Kidney (tissue), 14 donors: ENCODE measurements around the gene SRPK2. TPM values are rescaled to one million over a fixed set of nuclear protein-coding genes. Genes with fewer than 3 reads are reported as not detected.

Source experiments
- DNase-seq, 5 donors: peaks; one replicate each; pipeline ENCODE4 v3.0.0-alpha.2; 2013 to 2020
- FAIRE-seq: peaks from 2 replicates; lab custom pipeline; 2012; peaks lifted over from hg19 to GRCh38; lab: Jason Lieb, UNC
- H3K27ac ChIP-seq, 2 donors: one replicate each; pipeline ENCODE4 v1.7.0; 2013; ENCODE audit warnings: low read depth in 2 of 2, low read length in 2 of 2, inconsistent platforms in 1 of 2
- H3K27me3 ChIP-seq: one replicate; pipeline ENCODE4 v1.7.1; 2013; ENCODE audit warnings: low read length, inconsistent platforms; ENCODE audit not compliant: control insufficient read depth, insufficient read depth
- H3K36me3 ChIP-seq, 3 donors: one replicate each; pipeline versions ENCODE4 v1.7.0 to v1.7.1; 2013; ENCODE audit warnings: low read length in 3 of 3, control low read depth in 1 of 3, inconsistent platforms in 1 of 3; ENCODE audit not compliant: insufficient read depth in 3 of 3, control insufficient read depth in 2 of 3
- H3K4me1 ChIP-seq, 3 donors: one replicate each; pipeline versions ENCODE4 v1.7.0 to v1.7.1; 2013; ENCODE audit warnings: low read length in 3 of 3, inconsistent platforms in 1 of 3, low read depth in 1 of 3; ENCODE audit not compliant: control insufficient read depth in 2 of 3, insufficient read depth in 2 of 3
- H3K4me3 ChIP-seq, 3 donors: one replicate each; pipeline versions ENCODE4 v1.7.0 to v1.8.1; 2013; ENCODE audit warnings: low read length in 3 of 3, control low read depth in 1 of 3, inconsistent platforms in 1 of 3
- H3K9ac ChIP-seq, 3 donors: one replicate each; pipeline versions ENCODE4 v1.7.0 to v1.7.1; 2013; ENCODE audit warnings: low read length in 3 of 3, control low read depth in 1 of 3, inconsistent platforms in 1 of 3
- H3K9me3 ChIP-seq, 3 donors: one replicate each; pipeline versions ENCODE4 v1.7.0 to v1.7.1; 2013; ENCODE audit warnings: low read length in 3 of 3, control low read depth in 1 of 3, inconsistent platforms in 1 of 3; ENCODE audit not compliant: control insufficient read depth in 2 of 3, insufficient read depth in 1 of 3
- intact Hi-C: fragments of 100-400 bp; cut with DNase I; formaldehyde crosslinking; loops from one replicate; pipeline ENCODE4 v1.11.1; 2022
- polyA plus RNA-seq: library from polyadenylated mRNA; stranded (reverse); fragments of 350-450 nt; fragmentation: Illumina TruSeq; extraction: RNeasy Lipid Tissue Mini Kit (QIAGEN cat#74804); gene quantifications from one replicate; pipeline ENCODE4 v1.2.3, GENCODE V29; 2014; ENCODE audit warnings: low read depth, low replicate concordance; ENCODE audit not compliant: insufficient read depth
- total RNA-seq: library from RNA; stranded (reverse); fragmentation: NEBNext Ultra II Directional; extraction: Animal tissue kit (Norgen Biotek cat#: 25700); gene quantifications from one replicate; pipeline ENCODE4 v1.2.1, GENCODE V29; 2021
- TF ChIP-seq, protein P1 (sequence below): IDR thresholded peaks from 3 replicates; pipeline ENCODE4 v1.5.1; 2012; ENCODE audit warnings: mild to moderate bottlenecking, moderate library complexity, borderline replicate concordance; ENCODE audit not compliant: insufficient read depth; ENCODE audit errors: extremely low read depth
- donor health status: control.
- donor health status: control.
- donor health status: control.
- donor health status: control.
- donor health status: control.
- donor health status: DM: yes; HTN: yes; CAD: no.
- donor health status: Normal renal cell carcinoma (clear cell type).

Gene SRPK2
- total and polyA plus RNA-seq, 2 donors from 2014 or later, result 9.9 to 43.1 TPM

DNA sequence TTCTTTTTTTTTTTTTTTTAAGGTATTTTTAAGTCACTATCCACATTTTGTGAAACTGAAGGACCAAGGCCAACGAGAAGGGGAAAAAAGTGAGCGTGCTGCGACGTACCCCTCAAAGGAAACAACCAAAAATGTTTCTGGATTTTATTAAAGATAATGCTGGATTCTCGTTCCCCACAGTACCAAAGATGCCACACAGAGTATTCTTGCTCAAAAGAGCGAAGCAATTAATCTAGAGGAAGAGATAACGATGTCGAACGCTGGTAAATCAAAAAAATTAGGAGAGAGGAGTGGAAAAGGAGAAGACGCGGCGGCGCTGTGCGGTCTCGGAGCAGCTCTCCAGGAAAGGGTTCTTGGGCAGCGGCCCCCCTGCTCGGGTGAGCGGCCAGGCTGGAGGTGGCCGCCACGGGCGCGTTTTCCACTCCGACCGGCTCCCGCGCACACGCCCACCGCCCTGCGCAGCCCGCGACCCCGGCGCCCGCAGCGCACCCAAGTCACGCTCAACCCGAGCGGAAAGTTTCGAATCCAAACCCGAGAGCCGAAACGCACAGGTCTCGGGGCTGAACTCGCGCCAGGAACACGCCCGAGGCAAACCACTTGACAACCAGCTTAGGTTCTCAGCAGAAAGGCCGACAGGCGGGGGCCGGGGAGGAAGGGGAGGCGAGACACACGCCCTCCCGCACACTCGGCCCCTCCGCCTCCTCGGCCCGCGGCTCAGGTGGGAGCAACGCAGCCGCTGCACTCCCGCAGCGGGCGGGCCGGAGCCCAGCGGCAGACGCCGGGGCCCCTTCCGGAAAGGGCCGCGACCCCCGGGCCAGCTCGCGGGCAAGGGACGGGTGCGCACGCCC is 989 bp downstream of the SRPK2 start:
- peak overlapping the region; percentile 60 to 76 (median 69) for H3K4me3 ChIP-seq
- FAIRE-seq (no peak), DNase-seq (peak; percentile 64 to 85 (median 72))
- TF ChIP-seq, protein P1, sequence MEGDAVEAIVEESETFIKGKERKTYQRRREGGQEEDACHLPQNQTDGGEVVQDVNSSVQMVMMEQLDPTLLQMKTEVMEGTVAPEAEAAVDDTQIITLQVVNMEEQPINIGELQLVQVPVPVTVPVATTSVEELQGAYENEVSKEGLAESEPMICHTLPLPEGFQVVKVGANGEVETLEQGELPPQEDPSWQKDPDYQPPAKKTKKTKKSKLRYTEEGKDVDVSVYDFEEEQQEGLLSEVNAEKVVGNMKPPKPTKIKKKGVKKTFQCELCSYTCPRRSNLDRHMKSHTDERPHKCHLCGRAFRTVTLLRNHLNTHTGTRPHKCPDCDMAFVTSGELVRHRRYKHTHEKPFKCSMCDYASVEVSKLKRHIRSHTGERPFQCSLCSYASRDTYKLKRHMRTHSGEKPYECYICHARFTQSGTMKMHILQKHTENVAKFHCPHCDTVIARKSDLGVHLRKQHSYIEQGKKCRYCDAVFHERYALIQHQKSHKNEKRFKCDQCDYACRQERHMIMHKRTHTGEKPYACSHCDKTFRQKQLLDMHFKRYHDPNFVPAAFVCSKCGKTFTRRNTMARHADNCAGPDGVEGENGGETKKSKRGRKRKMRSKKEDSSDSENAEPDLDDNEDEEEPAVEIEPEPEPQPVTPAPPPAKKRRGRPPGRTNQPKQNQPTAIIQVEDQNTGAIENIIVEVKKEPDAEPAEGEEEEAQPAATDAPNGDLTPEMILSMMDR, result no peak
- peaks cover 0 to 7% (median 0%) of the 10 kb centered on the region in 3 donors for H3K4me1 ChIP-seq
- H3K27ac ChIP-seq, result peak overlapping the region in 1 of 2 donors; percentile 32
- intact Hi-C loops, result no loop called here
- H3K27me3 ChIP-seq, result no peaks in the 10 kb centered on the region
- H3K9ac ChIP-seq, result peak overlapping the region; percentile 11 to 40 (median 37)
- H3K36me3 ChIP-seq, result no peaks in the 10 kb centered on the region
- no peaks in the 10 kb centered on the region for H3K9me3 ChIP-seq

DNA sequence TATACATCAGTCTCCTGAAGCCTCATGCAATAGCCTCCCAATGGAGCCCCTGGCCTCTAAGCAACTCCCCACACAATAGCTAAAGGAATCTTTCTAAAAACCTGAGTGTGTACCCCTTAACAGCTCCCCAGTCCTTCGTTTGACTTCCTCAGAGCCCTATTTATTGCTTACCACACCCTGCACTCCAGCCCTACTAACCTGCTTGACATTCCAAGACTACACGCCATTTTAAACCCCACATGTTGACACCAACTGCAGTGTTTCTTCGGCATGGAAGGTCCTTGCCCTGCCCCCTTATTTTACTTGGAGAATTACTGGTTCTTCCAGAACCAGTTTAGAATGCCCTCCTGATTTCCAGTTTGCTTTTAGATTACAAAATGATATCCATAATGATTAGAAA is 10.8 kb downstream of the SRPK2 start:
- H3K4me1 ChIP-seq, result no peaks in the 10 kb centered on the region
- no peaks in the 10 kb centered on the region for H3K27me3 ChIP-seq
- no peaks in the 10 kb centered on the region for H3K36me3 ChIP-seq
- FAIRE-seq, result no peak
- TF ChIP-seq, protein P1, result no peak
- no peak overlapping the region for H3K27ac ChIP-seq
- no peak overlapping the region for H3K4me3 ChIP-seq
- no peak for DNase-seq
- intact Hi-C loops, result no loop called here
- H3K9me3 ChIP-seq, result no peaks in the 10 kb centered on the region
- H3K9ac ChIP-seq, result no peak overlapping the region

DNA sequence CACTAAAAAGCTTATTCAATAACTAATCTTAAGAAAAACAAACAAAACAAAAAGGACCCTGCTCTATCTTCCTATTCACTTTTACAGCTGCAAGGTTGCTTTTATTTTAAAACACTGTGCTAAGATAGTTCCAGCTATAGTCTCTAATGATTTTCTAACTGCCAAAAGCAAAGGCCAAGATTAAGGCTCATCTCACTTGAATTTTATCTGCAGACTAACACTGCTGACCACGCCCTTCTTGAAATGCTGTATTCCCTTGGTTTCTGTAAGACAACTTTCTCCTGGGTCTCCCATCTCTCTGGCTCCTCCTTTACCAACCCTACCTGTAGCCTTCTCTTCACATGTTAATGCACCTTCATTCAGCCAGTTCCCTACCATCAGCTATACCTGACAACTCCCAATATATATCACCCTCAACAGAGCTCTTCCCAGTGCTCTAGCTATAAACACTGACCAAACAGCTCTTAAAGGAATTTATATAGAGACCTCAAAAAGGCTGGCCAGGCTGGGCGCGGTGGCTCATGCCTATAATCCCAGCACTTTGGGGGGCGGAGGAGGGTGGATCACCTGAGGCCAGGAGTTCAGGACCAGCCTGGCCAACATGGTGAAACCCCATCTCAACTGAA is 11.7 kb downstream of the SRPK2 start:
- DNase-seq (no peak), FAIRE-seq (no peak)
- Histone ChIP-seq H3K4me1 (no peaks in the 10 kb centered on the region), H3K9ac (no peak overlapping the region), H3K36me3 (no peaks in the 10 kb centered on the region), H3K27ac (no peak overlapping the region), H3K9me3 (no peaks in the 10 kb centered on the region), H3K27me3 (no peaks in the 10 kb centered on the region), H3K4me3 (no peak overlapping the region)
- intact Hi-C loops, result no loop called here
- TF ChIP-seq, protein P1, result no peak
